Dermis blood vessel endothelial cell (primary cell): ENCODE results near the gene OR14A16. TPM values are rescaled to one million over a fixed set of nuclear protein-coding genes. Genes with fewer than 3 reads are reported as not detected.

Experiments used
- total RNA-seq: library from RNA; depleted of rRNA; stranded (reverse); fragments of >200 nt; gene quantifications from 2 replicates; pipeline ENCODE4 v1.2.3, GENCODE V29; 2014

The OR14A16 gene
- total RNA-seq, 1 donor from 2014 or later: not detected

Other genes starting within 250 kb of the OR14A16 start
- not detected in 2 replicates for gene OR2G2, start 235.8 kb downstream of the OR14A16 start, total RNA-seq
- gene OR2G3, start 218.5 kb downstream of the OR14A16 start, total RNA-seq: not detected in 2 replicates
- gene OR13G1, start 144.4 kb downstream of the OR14A16 start, total RNA-seq: not detected in 2 replicates
- not detected in 2 replicates for gene OR6F1, start 107.5 kb downstream of the OR14A16 start, total RNA-seq
- gene OR14K1, start 85.5 kb downstream of the OR14A16 start, total RNA-seq: not detected in 2 replicates
- not detected in 2 replicates for gene OR14A2, start 76.0 kb downstream of the OR14A16 start, total RNA-seq
- not detected in 2 replicates for gene OR1C1, start 63.6 kb downstream of the OR14A16 start, total RNA-seq
- not detected in 2 replicates for gene OR11L1, start 17.8 kb upstream of the OR14A16 start, total RNA-seq
- 0.17 and 0.37 TPM in 2 replicates for gene TRIM58, start 33.1 kb upstream of the OR14A16 start, total RNA-seq
- not detected in 2 replicates for gene OR2W3, start 71.5 kb upstream of the OR14A16 start, total RNA-seq
- not detected in 2 replicates for gene OR2T8, start 96.1 kb upstream of the OR14A16 start, total RNA-seq
- not detected in 2 replicates for gene OR2AJ1, start 100.8 kb upstream of the OR14A16 start, total RNA-seq
- 0.17 TPM in 1 of 2 replicates, not detected in the other for gene OR2L8, start 124.7 kb upstream of the OR14A16 start, total RNA-seq
- not detected in 2 replicates for gene OR2AK2, start 141.1 kb upstream of the OR14A16 start, total RNA-seq
- not detected in 2 replicates for gene OR2L5, start 189.5 kb upstream of the OR14A16 start, total RNA-seq
- under 0.01 TPM in 1 of 2 replicates, not detected in the other for gene OR2L2, start 206.0 kb upstream of the OR14A16 start, total RNA-seq
- gene OR2L3, start 222.7 kb upstream of the OR14A16 start, total RNA-seq: not detected in 2 replicates